Measurements from ENCODE around the gene PLXDC1. TPM values are rescaled to one million over a fixed set of nuclear protein-coding genes. Genes with fewer than 3 reads are reported as not detected.
A peak's percentile ranks its signal among the peaks of the same experiment; 100 is the strongest.
"Not testable (repeated sequence)": the region's sequence is repeated elsewhere in the genome, so short reads cannot be mapped to it uniquely, and the experiment has no call there.

Gene PLXDC1
- total and polyA plus RNA-seq, 7 experiments from 2014 or later, result 2.3 to 55.7 (median 30.8) TPM

- Mint-ChIP-seq H3K36me3 (no peaks in the 10 kb centered on the region), H3K4me3 (no peak overlapping the region), H3K27me3 (peaks cover 0 to 39% (median 5%) of the 10 kb centered on the region in 5 donors), H3K4me1 (peaks cover 4 to 16% (median 6%) of the 10 kb centered on the region in 7 donors), H3K9me3 (no peaks in the 10 kb centered on the region), H3K27ac (peak overlapping the region in 1 of 9 donors; percentile 25)
- ATAC-seq, result no peak
- Histone ChIP-seq H3K4me1 (ENCODE audit: control insufficient read depth in 2 of 2, insufficient read depth in 2 of 2, low read length in 2 of 2) (peaks cover 0 to 3% of the 10 kb centered on the region in 2 donors), H3K36me3 (ENCODE audit: control insufficient read depth in 2 of 3, insufficient read depth in 3 of 3, low read length in 3 of 3) (no peaks in the 10 kb centered on the region), H3K9me3 (ENCODE audit: control insufficient read depth in 2 of 3, low read length in 3 of 3) (no peaks in the 10 kb centered on the region), H3K4me3 (ENCODE audit: low read length) (no peak overlapping the region), H3K27ac (ENCODE audit: low read depth, low read length) (no peak overlapping the region), H3K27me3 (ENCODE audit: control insufficient read depth in 2 of 2, insufficient read depth in 2 of 2, low read length in 2 of 2) (no peaks in the 10 kb centered on the region)
- intact Hi-C loops (cut with micrococcal nuclease), result no loop called here
- no peak for DNase-seq
- ChIA-PET POLR2A (interaction anchor here (1.0 to 2.3 kb wide), 3 partner anchors 10 to 124 kb away, joined by 3 to 7 read pairs (median 6); no protein-coding TSS in a partner anchor), CTCF (interaction anchor here (0.8 to 1.0 kb wide), 2 partner anchors 9 to 13 kb away, joined by 3 to 4 read pairs; no protein-coding TSS in a partner anchor)
Measured at GRCh38 chr17:39028690-39029089, 122.7 kb downstream of the PLXDC1 start.

GRCh38 chr17:39027455-39028035 lies 123.9 kb downstream of the PLXDC1 start:
- CTCF ChIA-PET, result no interaction called here
- no peaks in the 10 kb centered on the region for H3K27me3 ChIP-seq (ENCODE audit: control insufficient read depth in 2 of 2, insufficient read depth in 2 of 2, low read length in 2 of 2)
- H3K4me3 Mint-ChIP-seq, result peak overlapping the region in 9 of 10 donors; percentile 58 to 79 (median 65)
- DNase-seq (no peak), ATAC-seq (no peak)
- H3K9me3 ChIP-seq (ENCODE audit: control insufficient read depth in 2 of 3, low read length in 3 of 3), result no peaks in the 10 kb centered on the region
- intact Hi-C loops (cut with micrococcal nuclease), result loop anchor here in 1 of 2 donors (1.0 kb wide), 1 partner anchor 9 kb away; no protein-coding TSS in a partner anchor
- POLR2A ChIA-PET, result interaction anchor here (2.3 kb wide), 1 partner anchor 9 kb away, joined by 7 read pairs; no protein-coding TSS in a partner anchor
- peaks cover 0 to 31% (median 5%) of the 10 kb centered on the region in 5 donors for H3K27me3 Mint-ChIP-seq
- H3K4me3 ChIP-seq (ENCODE audit: low read length), result peak overlapping the region; percentile 14
- H3K36me3 Mint-ChIP-seq, result no peaks in the 10 kb centered on the region
- peaks cover 3 to 16% (median 6%) of the 10 kb centered on the region in 7 donors for H3K4me1 Mint-ChIP-seq
- peaks cover 0 to 3% of the 10 kb centered on the region in 2 donors for H3K4me1 ChIP-seq (ENCODE audit: control insufficient read depth in 2 of 2, insufficient read depth in 2 of 2, low read length in 2 of 2)
- H3K27ac Mint-ChIP-seq, result peak overlapping the region in 1 of 9 donors; percentile 59
- H3K27ac ChIP-seq (ENCODE audit: low read depth, low read length), result no peak overlapping the region
- no peaks in the 10 kb centered on the region for H3K36me3 ChIP-seq (ENCODE audit: control insufficient read depth in 2 of 3, insufficient read depth in 3 of 3, low read length in 3 of 3)
- no peaks in the 10 kb centered on the region for H3K9me3 Mint-ChIP-seq

- DNase-seq, result peak in 4 of 9 donors; percentile 9 to 27 (median 24)
- Mint-ChIP-seq H3K9me3 (no peaks in the 10 kb centered on the region), H3K4me3 (peak overlapping the region in 9 of 10 donors; percentile 58 to 79 (median 65)), H3K27ac (peak overlapping the region in 4 of 9 donors; percentile 17 to 59 (median 26)), H3K36me3 (no peaks in the 10 kb centered on the region), H3K4me1 (peaks cover 0 to 16% (median 6%) of the 10 kb centered on the region in 7 donors), H3K27me3 (peaks cover 0 to 27% (median 5%) of the 10 kb centered on the region in 5 donors)
- Histone ChIP-seq H3K9me3 (ENCODE audit: control insufficient read depth in 2 of 3, low read length in 3 of 3) (no peaks in the 10 kb centered on the region), H3K36me3 (ENCODE audit: control insufficient read depth in 2 of 3, insufficient read depth in 3 of 3, low read length in 3 of 3) (no peaks in the 10 kb centered on the region), H3K27me3 (ENCODE audit: control insufficient read depth in 2 of 2, insufficient read depth in 2 of 2, low read length in 2 of 2) (no peaks in the 10 kb centered on the region), H3K4me3 (ENCODE audit: low read length) (peak overlapping the region; percentile 14), H3K27ac (ENCODE audit: low read depth, low read length) (no peak overlapping the region), H3K4me1 (ENCODE audit: control insufficient read depth in 2 of 2, insufficient read depth in 2 of 2, low read length in 2 of 2) (peaks cover 0 to 3% of the 10 kb centered on the region in 2 donors)
- ChIA-PET POLR2A (interaction anchor here (2.3 kb wide), 1 partner anchor 8 kb away, joined by 7 read pairs; no protein-coding TSS in a partner anchor), CTCF (no interaction called here)
- intact Hi-C loops (cut with micrococcal nuclease), result loop anchor here in 1 of 2 donors (1.0 kb wide), 1 partner anchor 9 kb away; no protein-coding TSS in a partner anchor
- peak; percentile 44 for ATAC-seq
Measured at GRCh38 chr17:39026980-39027451, 124.4 kb downstream of the PLXDC1 start.

- CTCF ChIA-PET; H3K27me3 ChIP-seq (ENCODE audit: control insufficient read depth in 2 of 2, insufficient read depth in 2 of 2, low read length in 2 of 2); H3K9me3 Mint-ChIP-seq; H3K36me3 Mint-ChIP-seq; intact Hi-C loops (cut with micrococcal nuclease); ATAC-seq; H3K4me3 ChIP-seq (ENCODE audit: low read length); H3K4me1 ChIP-seq (ENCODE audit: control insufficient read depth in 2 of 2, insufficient read depth in 2 of 2, low read length in 2 of 2); H3K9me3 ChIP-seq (ENCODE audit: control insufficient read depth in 2 of 3, low read length in 3 of 3); H3K36me3 ChIP-seq (ENCODE audit: control insufficient read depth in 2 of 3, insufficient read depth in 3 of 3, low read length in 3 of 3); POLR2A ChIA-PET; DNase-seq; H3K27ac ChIP-seq (ENCODE audit: low read depth, low read length): not testable (repeated sequence)
- Mint-ChIP-seq H3K27me3 (peaks cover 0 to 27% (median 5%) of the 10 kb centered on the region in 5 donors), H3K4me1 (peaks cover 0 to 16% (median 6%) of the 10 kb centered on the region in 7 donors), H3K27ac (peak overlapping the region in 1 of 9 donors; percentile 32), H3K4me3 (peak overlapping the region in 7 of 10 donors; percentile 58 to 69 (median 64))
Measured at GRCh38 chr17:39026346-39026745, 125.1 kb downstream of the PLXDC1 start.

GRCh38 chr17:39022924-39023323 lies 128.5 kb downstream of the PLXDC1 start:
- ChIA-PET POLR2A (interaction anchor here (0.6 kb wide), 1 partner anchor 25 kb away, joined by 3 read pairs; no protein-coding TSS in a partner anchor), CTCF (interaction anchor here (0.9 kb wide), 1 partner anchor 8 kb away, joined by 3 read pairs; no protein-coding TSS in a partner anchor)
- Histone ChIP-seq H3K36me3 (ENCODE audit: control insufficient read depth in 2 of 3, insufficient read depth in 3 of 3, low read length in 3 of 3) (no peaks in the 10 kb centered on the region), H3K27ac (ENCODE audit: low read depth, low read length) (no peak overlapping the region), H3K27me3 (ENCODE audit: control insufficient read depth in 2 of 2, insufficient read depth in 2 of 2, low read length in 2 of 2) (no peaks in the 10 kb centered on the region), H3K4me1 (ENCODE audit: control insufficient read depth in 2 of 2, insufficient read depth in 2 of 2, low read length in 2 of 2) (peaks cover 0 to 22% of the 10 kb centered on the region in 2 donors), H3K9me3 (ENCODE audit: control insufficient read depth in 2 of 3, low read length in 3 of 3) (no peaks in the 10 kb centered on the region), H3K4me3 (ENCODE audit: low read length) (no peak overlapping the region)
- Mint-ChIP-seq H3K4me1 (peaks cover 11 to 34% (median 26%) of the 10 kb centered on the region in 7 donors), H3K27me3 (peaks cover 0 to 27% (median 5%) of the 10 kb centered on the region in 5 donors), H3K27ac (no peak overlapping the region), H3K4me3 (no peak overlapping the region), H3K9me3 (no peaks in the 10 kb centered on the region), H3K36me3 (peaks cover 0 to 1% (median 0%) of the 10 kb centered on the region in 5 donors)
- intact Hi-C loops (cut with micrococcal nuclease), result no loop called here
- ATAC-seq (no peak), DNase-seq (no peak)

GRCh38 chr17:39020037-39020436 lies 131.4 kb downstream of the PLXDC1 start:
- CTCF ChIA-PET, result interaction anchor here (0.9 to 1.8 kb wide), 4 partner anchors 9 to 145 kb away, joined by 3 to 6 read pairs (median 4); no protein-coding TSS in a partner anchor
- Mint-ChIP-seq H3K4me1 (peaks cover 21 to 42% (median 39%) of the 10 kb centered on the region in 7 donors), H3K27ac (peak overlapping the region in 2 of 9 donors; percentile 85 to 87)
- H3K9me3 Mint-ChIP-seq; ATAC-seq; H3K9me3 ChIP-seq (ENCODE audit: control insufficient read depth in 2 of 3, low read length in 3 of 3); H3K27ac ChIP-seq (ENCODE audit: low read depth, low read length); H3K27me3 Mint-ChIP-seq; H3K27me3 ChIP-seq (ENCODE audit: control insufficient read depth in 2 of 2, insufficient read depth in 2 of 2, low read length in 2 of 2); H3K4me3 ChIP-seq (ENCODE audit: low read length); intact Hi-C loops (cut with micrococcal nuclease); H3K36me3 ChIP-seq (ENCODE audit: control insufficient read depth in 2 of 3, insufficient read depth in 3 of 3, low read length in 3 of 3); DNase-seq; H3K36me3 Mint-ChIP-seq; H3K4me3 Mint-ChIP-seq: not testable (repeated sequence)
- H3K4me1 ChIP-seq (ENCODE audit: control insufficient read depth in 2 of 2, insufficient read depth in 2 of 2, low read length in 2 of 2), result peaks cover 0 to 38% of the 10 kb centered on the region in 2 donors
- POLR2A ChIA-PET, result interaction anchor here (1.4 to 2.5 kb wide), 2 partner anchors 8 to 40 kb away, joined by 3 to 7 read pairs; no protein-coding TSS in a partner anchor
